Measurements from ENCODE around the gene ATF7IP.

Gene ATF7IP

GRCh38 chr12:14548609-14549008 lies 183.1 kb downstream of the ATF7IP start:
- no peak for TF ChIP-seq ZBTB7A (IDR thresholded peaks at IDR 0.05; ENCODE audit: low read depth)
- no peak for TF ChIP-seq CREB1 (IDR thresholded peaks at IDR 0.05; ENCODE audit: low read depth)
- TF ChIP-seq REST (IDR thresholded peaks at IDR 0.05; ENCODE audit: low read depth): no peak
- TF ChIP-seq YY1 (IDR thresholded peaks at IDR 0.05; ENCODE audit: low read depth): no peak
- TF ChIP-seq EGR1 (IDR thresholded peaks at IDR 0.05): no peak
- TF ChIP-seq RAD21 (IDR thresholded peaks at IDR 0.05; ENCODE audit: low read depth): no peak
- no peak for TF ChIP-seq TCF12 (IDR thresholded peaks at IDR 0.05; ENCODE audit: low read depth)
- TF ChIP-seq EP300 (IDR thresholded peaks at IDR 0.05; ENCODE audit: borderline replicate concordance): no peak
- no peak for TF ChIP-seq NFIC (IDR thresholded peaks at IDR 0.05)
- no peak for TF ChIP-seq TEAD4 (IDR thresholded peaks at IDR 0.05)
- TF ChIP-seq FOXM1 (IDR thresholded peaks at IDR 0.05; ENCODE audit: borderline replicate concordance, low read depth): no peak
- TF ChIP-seq MAX (IDR thresholded peaks at IDR 0.05): no peak
- no peak for TF ChIP-seq CEBPB (IDR thresholded peaks at IDR 0.05)
- no peak for TF ChIP-seq TAF1 (IDR thresholded peaks at IDR 0.05; ENCODE audit: low read depth)
- TF ChIP-seq USF1 (IDR thresholded peaks at IDR 0.05): no peak
